Endodermal cell (in vitro differentiated cells): Measurements from ENCODE around the gene ADGRL3. TPM values are rescaled to one million over a fixed set of nuclear protein-coding genes. Genes with fewer than 3 reads are reported as not detected.

Source experiments
- DNase-seq: peaks from one replicate; pipeline ENCODE4 v3.0.0-alpha.2; 2017
- H3K27ac ChIP-seq: 2 replicates; pipeline ENCODE4 v1.5.1; 2013; ENCODE audit warnings: mild to moderate bottlenecking, low read depth, low read length, moderate library complexity
- H3K27me3 ChIP-seq: 2 replicates; pipeline ENCODE4 v1.6.1; 2013; ENCODE audit warnings: mild to moderate bottlenecking, low read length, moderate library complexity; ENCODE audit not compliant: insufficient read depth, control insufficient read depth, poor library complexity, severe bottlenecking
- H3K36me3 ChIP-seq: 2 replicates; pipeline ENCODE4 v1.7.0; 2013; ENCODE audit warnings: mild to moderate bottlenecking, low read length, moderate library complexity; ENCODE audit not compliant: control insufficient read depth, insufficient read depth
- H3K4me1 ChIP-seq: one replicate; pipeline ENCODE4 v1.7.0; 2013; ENCODE audit warnings: low read length; ENCODE audit not compliant: control insufficient read depth, insufficient read depth
- H3K4me3 ChIP-seq: 2 replicates; pipeline ENCODE4 v1.5.1; 2013; ENCODE audit warnings: mild to moderate bottlenecking, low read length, moderate library complexity
- H3K9ac ChIP-seq: 2 replicates; pipeline ENCODE4 v1.6.1; 2013; ENCODE audit warnings: mild to moderate bottlenecking, low read length, moderate library complexity; ENCODE audit not compliant: poor library complexity, severe bottlenecking; ENCODE audit errors: extremely low read depth
- H3K9me3 ChIP-seq: 2 replicates; pipeline ENCODE4 v1.6.1; 2013; ENCODE audit warnings: mild to moderate bottlenecking, low read length, moderate library complexity; ENCODE audit not compliant: control insufficient read depth
- H3K27ac Mint-ChIP-seq: 2 replicates; pipeline ENCODE4 v1.8.0; 2020; ENCODE audit warnings: mixed read lengths
- H3K27me3 Mint-ChIP-seq: 2 replicates; pipeline ENCODE4 v1.8.0; 2021; ENCODE audit warnings: mild to moderate bottlenecking, mixed read lengths; ENCODE audit not compliant: insufficient read depth
- H3K36me3 Mint-ChIP-seq: 2 replicates; pipeline ENCODE4 v1.8.0; 2020; ENCODE audit warnings: low read depth, mixed read lengths
- H3K4me1 Mint-ChIP-seq: 2 replicates; pipeline ENCODE4 v1.8.0; 2020; ENCODE audit warnings: mixed read lengths
- H3K4me3 Mint-ChIP-seq: 2 replicates; pipeline ENCODE4 v1.8.0; 2020; ENCODE audit warnings: mild to moderate bottlenecking, moderate library complexity, mixed read lengths
- H3K9me3 Mint-ChIP-seq: 2 replicates; pipeline ENCODE4 v1.8.0; 2020; ENCODE audit warnings: mild to moderate bottlenecking, mixed read lengths
- WGBS, 2 experiments: methylation state at CpG; one replicate each; pipeline versions ENCODE4 v1.1.5 to v1.1.7; 2013; ENCODE audit warnings: missing lambda C conversion rate in 2 of 2, mixed read lengths in 1 of 2; ENCODE audit not compliant: insufficient coverage in 1 of 2, insufficient read length in 1 of 2; 5-methylcytosine and 5-hydroxymethylcytosine counted together
- total RNA-seq, 2 donors: library from RNA; stranded (reverse); fragmentation: NEBNext Ultra II Directional in 1 of 2; extraction: Animal tissue kit (Norgen Biotek cat#: 25700) in 1 of 2; gene quantifications; 2 replicates in 1 of 2; 3 replicates in 1 of 2; pipeline ENCODE4 v1.2.1, GENCODE V29; 2021
- TF ChIP-seq, protein P1 (sequence below): fragments of 200-600 bp; sonication (generic); conservative IDR thresholded peaks from 2 replicates; pipeline ENCODE4 v1.5.0; 2021; ENCODE audit warnings: antibody characterized with exemption, mild to moderate bottlenecking

Gene ADGRL3
- total RNA-seq, 2 donors from 2014 or later, result 9.9 to 10.3 TPM

- no peak overlapping the region for H3K4me3 ChIP-seq
- no peaks in the 10 kb centered on the region for H3K27me3 ChIP-seq
- no peaks in the 10 kb centered on the region for H3K9me3 ChIP-seq
- Mint-ChIP-seq H3K4me3 (no peak overlapping the region), H3K4me1 (no peaks in the 10 kb centered on the region), H3K27ac (no peak overlapping the region), H3K9me3 (peaks cover 7% of the 10 kb centered on the region), H3K27me3 (no peaks in the 10 kb centered on the region), H3K36me3 (no peaks in the 10 kb centered on the region)
- WGBS, 2 experiments, result 94% methylated on average over 2 of the region's 2 CpGs; no CpG with 5 or more reads in 1 of the 2 experiments
- TF ChIP-seq, protein P1, sequence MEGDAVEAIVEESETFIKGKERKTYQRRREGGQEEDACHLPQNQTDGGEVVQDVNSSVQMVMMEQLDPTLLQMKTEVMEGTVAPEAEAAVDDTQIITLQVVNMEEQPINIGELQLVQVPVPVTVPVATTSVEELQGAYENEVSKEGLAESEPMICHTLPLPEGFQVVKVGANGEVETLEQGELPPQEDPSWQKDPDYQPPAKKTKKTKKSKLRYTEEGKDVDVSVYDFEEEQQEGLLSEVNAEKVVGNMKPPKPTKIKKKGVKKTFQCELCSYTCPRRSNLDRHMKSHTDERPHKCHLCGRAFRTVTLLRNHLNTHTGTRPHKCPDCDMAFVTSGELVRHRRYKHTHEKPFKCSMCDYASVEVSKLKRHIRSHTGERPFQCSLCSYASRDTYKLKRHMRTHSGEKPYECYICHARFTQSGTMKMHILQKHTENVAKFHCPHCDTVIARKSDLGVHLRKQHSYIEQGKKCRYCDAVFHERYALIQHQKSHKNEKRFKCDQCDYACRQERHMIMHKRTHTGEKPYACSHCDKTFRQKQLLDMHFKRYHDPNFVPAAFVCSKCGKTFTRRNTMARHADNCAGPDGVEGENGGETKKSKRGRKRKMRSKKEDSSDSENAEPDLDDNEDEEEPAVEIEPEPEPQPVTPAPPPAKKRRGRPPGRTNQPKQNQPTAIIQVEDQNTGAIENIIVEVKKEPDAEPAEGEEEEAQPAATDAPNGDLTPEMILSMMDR, result no peak
- no peak overlapping the region for H3K27ac ChIP-seq
- H3K36me3 ChIP-seq, result no peaks in the 10 kb centered on the region
- no peaks in the 10 kb centered on the region for H3K4me1 ChIP-seq
- no peak overlapping the region for H3K9ac ChIP-seq
- DNase-seq, result no peak
These were observed 896.8 kb downstream of the ADGRL3 start for GRCh38 chr4:62096881-62097280.

- WGBS, 2 experiments, result 86% methylated on average over 1 of the region's 1 CpG; no CpG with 5 or more reads in 1 of the 2 experiments
- no peaks in the 10 kb centered on the region for H3K4me1 ChIP-seq
- Mint-ChIP-seq H3K4me3 (no peak overlapping the region), H3K36me3 (no peaks in the 10 kb centered on the region), H3K27ac (no peak overlapping the region), H3K9me3 (no peaks in the 10 kb centered on the region), H3K4me1 (peaks cover 2% of the 10 kb centered on the region), H3K27me3 (no peaks in the 10 kb centered on the region)
- H3K4me3 ChIP-seq, result no peak overlapping the region
- H3K9me3 ChIP-seq, result no peaks in the 10 kb centered on the region
- no peak overlapping the region for H3K27ac ChIP-seq
- TF ChIP-seq, protein P1, result no peak
- H3K27me3 ChIP-seq, result no peaks in the 10 kb centered on the region
- DNase-seq, result no peak
- no peak overlapping the region for H3K9ac ChIP-seq
- H3K36me3 ChIP-seq, result no peaks in the 10 kb centered on the region
These were observed 915.1 kb downstream of the ADGRL3 start for GRCh38 chr4:62115216-62115615.

DNA sequence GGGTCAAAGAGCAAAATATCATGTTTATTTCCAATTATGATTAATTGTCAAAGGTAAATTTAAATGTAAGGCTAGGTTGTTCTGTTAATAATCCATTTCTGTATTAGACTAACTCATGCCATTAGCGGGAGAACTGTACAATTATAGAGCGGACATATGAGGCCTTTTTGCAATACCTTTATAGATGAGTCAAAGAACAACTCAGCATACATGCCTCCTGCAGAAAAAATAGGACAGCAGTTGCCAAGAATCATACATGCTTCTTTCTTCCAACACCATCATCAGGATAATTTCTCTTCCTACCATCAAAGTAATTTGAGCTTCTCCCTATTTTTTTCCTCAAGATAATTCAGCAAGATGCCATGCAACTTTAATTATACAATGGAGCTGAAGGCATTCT is 917.8 kb downstream of the ADGRL3 start:
- H3K36me3 ChIP-seq, result no peaks in the 10 kb centered on the region
- no peaks in the 10 kb centered on the region for H3K27me3 ChIP-seq
- no peaks in the 10 kb centered on the region for H3K9me3 Mint-ChIP-seq
- WGBS, 2 experiments, result 83 to 96% methylated on average over 1 to 2 of the region's 2 CpGs
- H3K27ac Mint-ChIP-seq, result no peak overlapping the region
- H3K9ac ChIP-seq, result no peak overlapping the region
- H3K36me3 Mint-ChIP-seq, result no peaks in the 10 kb centered on the region
- no peak overlapping the region for H3K4me3 Mint-ChIP-seq
- no peak overlapping the region for H3K4me3 ChIP-seq
- no peak for DNase-seq
- peaks cover 2% of the 10 kb centered on the region for H3K4me1 Mint-ChIP-seq
- H3K27ac ChIP-seq, result no peak overlapping the region
- no peaks in the 10 kb centered on the region for H3K4me1 ChIP-seq
- no peaks in the 10 kb centered on the region for H3K9me3 ChIP-seq
- TF ChIP-seq, protein P1, result no peak
- H3K27me3 Mint-ChIP-seq, result no peaks in the 10 kb centered on the region
